Mammary epithelial cell (primary cell): ENCODE measurements around the gene RAB23.

Experiments used
- CTCF ChIP-seq, 2 donors: IDR thresholded peaks in 1 of 2; conservative IDR thresholded peaks in 1 of 2; 2 replicates each; pipeline ENCODE4 v1.5.1; 2011 to 2012; ENCODE audit warnings: inconsistent platforms in 2 of 2, low read length in 2 of 2, mild to moderate bottlenecking in 2 of 2, control low read depth in 1 of 2, low read depth in 1 of 2; ENCODE audit not compliant: insufficient read depth in 1 of 2; ENCODE audit errors: extremely low read depth in 1 of 2
- EZH2 ChIP-seq: IDR thresholded peaks from 2 replicates; pipeline ENCODE4 v1.6.1; 2012; ENCODE audit warnings: low read length, inconsistent platforms, borderline replicate concordance

- TF ChIP-seq CTCF (conservative IDR thresholded peaks at IDR 0.05 in 1 of 2, IDR thresholded peaks at IDR 0.05 in 1 of 2; ENCODE audit: extremely low read depth in 1 of 2, insufficient read depth in 1 of 2, low read depth in 1 of 2, low read length in 2 of 2), result no peak
- no peak for TF ChIP-seq EZH2
Observed at GRCh38 chr6:57252137-57252536, 30.0 kb upstream of the RAB23 start.
